ENCODE data around the gene ASB1. TPM values are rescaled to one million over a fixed set of nuclear protein-coding genes. Genes with fewer than 3 reads are reported as not detected.
A peak's percentile ranks its signal among the peaks of the same experiment; 100 is the strongest.

The ASB1 gene
- total RNA-seq, 2 experiments from 2014 or later = 32.1 to 34.3 TPM

DNA sequence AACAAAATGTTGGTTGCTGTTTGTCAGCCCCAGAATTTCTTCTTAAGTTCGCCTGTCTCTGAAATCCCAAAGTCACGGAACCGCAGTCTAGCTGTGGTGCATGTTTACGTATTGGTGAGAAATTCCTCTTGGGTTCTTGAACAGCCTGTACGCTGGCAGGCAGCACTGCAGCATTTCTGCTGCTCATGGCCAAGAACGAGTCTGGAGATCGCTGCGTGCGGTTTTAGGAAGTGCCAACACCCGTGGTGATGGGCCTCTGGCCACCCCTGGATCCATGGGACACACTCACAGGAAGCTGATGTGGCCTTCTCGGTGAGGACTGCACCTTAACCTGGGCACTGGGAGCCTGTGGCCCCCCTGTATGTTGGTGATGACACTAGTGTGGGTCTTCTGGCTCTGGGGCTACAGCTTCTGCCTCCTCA, 23.7 kb downstream of the ASB1 start:
- no peak for ATAC-seq (ENCODE audit: low read depth)
- DNase-seq = no peak
- H3K27me3 Mint-ChIP-seq = peaks cover 4% of the 10 kb centered on the region
- H3K36me3 Mint-ChIP-seq = peaks cover 38% of the 10 kb centered on the region
- H3K4me1 Mint-ChIP-seq = peaks cover 7% of the 10 kb centered on the region
- peaks cover 4% of the 10 kb centered on the region for H3K9me3 Mint-ChIP-seq
- POLR2A ChIA-PET = no interaction called here
- no peak overlapping the region for H3K27ac Mint-ChIP-seq
- H3K4me3 Mint-ChIP-seq = no peak overlapping the region

DNA sequence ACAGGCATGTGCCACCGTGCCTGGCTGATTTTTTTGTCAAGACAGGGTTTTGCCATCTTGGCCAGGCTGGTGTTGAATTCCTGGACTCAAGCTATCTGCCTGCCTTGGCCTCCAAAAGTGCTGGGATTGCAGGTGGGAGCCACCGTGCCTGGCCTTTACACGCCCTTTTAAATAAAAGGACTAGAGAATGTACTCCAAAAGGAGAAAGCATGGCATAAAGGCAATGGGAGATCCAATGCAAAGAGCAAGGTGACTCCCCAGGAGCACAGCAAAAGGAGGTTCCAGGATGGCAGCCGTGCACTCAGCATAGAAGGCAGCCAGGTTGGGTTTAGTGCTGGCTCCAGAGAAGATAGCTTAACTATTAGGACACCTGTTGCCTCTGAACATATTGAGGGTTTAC, 27.1 kb downstream of the ASB1 start:
- Mint-ChIP-seq H3K4me1 (no peaks in the 10 kb centered on the region), H3K27ac (no peak overlapping the region), H3K9me3 (peaks cover 15% of the 10 kb centered on the region), H3K36me3 (peaks cover 20% of the 10 kb centered on the region), H3K27me3 (peaks cover 4% of the 10 kb centered on the region), H3K4me3 (no peak overlapping the region)
- POLR2A ChIA-PET = no interaction called here
- DNase-seq = no peak
- no peak for ATAC-seq (ENCODE audit: low read depth)

DNA sequence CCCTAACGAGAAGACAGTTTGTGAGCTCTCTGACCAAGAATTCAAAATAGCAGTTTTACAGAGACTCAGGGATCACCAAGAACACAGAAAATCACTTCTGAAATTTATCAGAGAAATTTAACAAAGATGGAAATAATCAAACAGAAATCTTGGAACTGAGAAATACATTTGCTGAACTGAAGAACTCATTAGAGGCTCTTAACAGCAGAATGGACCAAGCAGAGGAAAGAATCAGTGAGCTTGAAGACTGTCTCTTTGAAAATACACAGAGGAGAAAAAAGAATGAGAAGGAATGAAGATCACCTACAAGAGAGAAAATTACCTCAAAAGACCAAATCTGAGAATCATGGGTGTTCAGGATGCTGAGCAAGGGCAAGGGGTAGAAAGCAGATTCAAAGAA, 29.7 kb downstream of the ASB1 start:
- H3K27ac Mint-ChIP-seq = no peak overlapping the region
- no peak for ATAC-seq (ENCODE audit: low read depth)
- peaks cover 11% of the 10 kb centered on the region for H3K36me3 Mint-ChIP-seq
- peaks cover 4% of the 10 kb centered on the region for H3K27me3 Mint-ChIP-seq
- POLR2A ChIA-PET = no interaction called here
- no peak for DNase-seq
- H3K4me1 Mint-ChIP-seq = no peaks in the 10 kb centered on the region
- no peak overlapping the region for H3K4me3 Mint-ChIP-seq
- peaks cover 15% of the 10 kb centered on the region for H3K9me3 Mint-ChIP-seq

DNA sequence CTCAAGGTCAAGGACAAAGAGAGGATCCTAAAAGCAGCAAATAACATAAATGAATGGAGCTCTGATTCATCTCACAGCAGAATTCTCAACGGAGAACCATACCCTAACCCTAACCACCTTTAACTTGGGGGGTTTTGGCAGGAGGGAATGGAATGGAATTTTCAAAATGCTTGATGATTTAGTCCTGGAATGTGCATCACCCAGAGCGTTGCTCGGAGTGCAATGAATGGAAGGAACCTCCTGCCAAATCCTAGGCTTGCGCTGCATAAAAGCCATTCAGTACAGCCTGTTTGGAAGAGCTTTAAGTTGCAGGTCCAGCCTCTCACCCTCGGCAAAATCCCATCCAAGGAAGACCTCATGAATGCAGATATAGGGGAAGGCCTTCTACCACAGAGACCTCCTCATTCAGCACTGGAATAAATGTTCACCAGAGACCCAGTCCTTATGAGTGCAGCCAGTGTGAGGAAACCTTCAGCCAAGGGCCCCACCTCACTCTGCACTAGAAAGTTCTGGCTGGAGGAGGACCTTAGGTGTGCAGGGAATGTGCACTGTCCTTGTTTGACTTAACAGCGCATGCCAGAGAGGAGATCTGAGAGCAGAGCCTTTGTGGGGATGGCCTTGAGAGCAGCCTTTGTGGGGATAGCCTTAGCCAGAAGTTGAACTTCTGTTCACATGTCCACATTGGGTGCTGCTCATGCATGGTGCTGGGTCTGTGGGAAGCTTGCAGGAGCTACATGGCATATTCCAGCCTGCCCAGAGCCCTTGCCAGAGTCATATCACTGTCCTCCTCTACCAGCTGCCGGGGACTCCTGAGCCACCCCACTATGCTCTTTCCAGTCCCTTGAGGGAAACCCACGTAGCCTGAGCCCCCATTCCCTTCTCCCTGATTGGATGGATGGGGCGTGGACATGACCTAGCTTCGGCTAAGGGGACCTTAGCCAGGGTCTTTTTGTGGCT, 30.5 kb downstream of the ASB1 start:
- H3K4me3 Mint-ChIP-seq = no peak overlapping the region
- no peaks in the 10 kb centered on the region for H3K4me1 Mint-ChIP-seq
- peaks cover 15% of the 10 kb centered on the region for H3K9me3 Mint-ChIP-seq
- H3K27me3 Mint-ChIP-seq = peaks cover 4% of the 10 kb centered on the region
- DNase-seq (no peak), ATAC-seq (ENCODE audit: low read depth) (no peak)
- POLR2A ChIA-PET = no interaction called here
- H3K36me3 Mint-ChIP-seq = peaks cover 5% of the 10 kb centered on the region
- H3K27ac Mint-ChIP-seq = no peak overlapping the region

DNA sequence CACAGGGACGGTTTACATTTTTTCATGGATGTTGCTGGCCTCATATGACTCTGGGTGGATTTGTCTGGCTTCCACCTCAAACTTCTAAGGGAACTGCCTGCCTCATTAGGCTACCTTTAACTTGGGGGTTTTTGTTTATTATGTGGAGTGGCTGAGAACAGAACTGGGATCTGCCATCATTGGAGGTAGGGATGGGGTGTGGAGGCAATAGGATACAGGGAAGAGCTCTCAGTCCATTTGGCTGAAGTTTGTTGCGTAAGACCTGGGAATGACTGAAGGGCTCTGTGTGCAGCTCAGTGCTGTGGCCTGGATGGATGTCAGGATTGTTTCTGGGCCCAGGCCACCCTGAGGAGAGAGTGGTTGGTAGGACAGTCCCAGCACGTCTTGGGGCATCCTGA, 31.2 kb downstream of the ASB1 start:
- ATAC-seq (ENCODE audit: low read depth) = no peak
- Mint-ChIP-seq H3K27ac (no peak overlapping the region), H3K4me3 (no peak overlapping the region), H3K36me3 (no peaks in the 10 kb centered on the region), H3K27me3 (peaks cover 4% of the 10 kb centered on the region), H3K9me3 (peaks cover 15% of the 10 kb centered on the region), H3K4me1 (peaks cover under 1% of the 10 kb centered on the region)
- POLR2A ChIA-PET = no interaction called here
- no peak for DNase-seq

DNA sequence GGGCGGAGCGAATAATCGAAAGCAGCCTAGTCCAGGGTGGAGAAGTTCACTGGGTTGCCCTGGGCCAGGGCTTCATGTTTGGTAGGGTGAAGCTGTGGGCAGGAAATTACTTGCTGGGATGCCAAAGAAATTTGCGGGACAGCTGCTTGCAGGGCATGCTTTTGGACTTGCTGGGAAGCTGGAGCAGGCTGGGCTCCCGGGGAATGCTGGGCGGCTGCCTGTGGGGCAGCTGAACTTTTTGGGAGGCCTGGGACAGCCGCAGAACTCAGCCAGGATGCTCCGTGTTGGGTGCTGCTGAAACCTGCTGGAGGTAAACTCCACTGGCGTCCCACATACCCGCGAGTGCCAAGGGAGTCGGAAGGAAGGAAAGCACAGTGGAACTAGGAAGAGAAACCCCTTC, 31.9 kb downstream of the ASB1 start:
- Mint-ChIP-seq H3K36me3 (no peaks in the 10 kb centered on the region), H3K4me1 (peaks cover 5% of the 10 kb centered on the region), H3K4me3 (no peak overlapping the region), H3K27me3 (peaks cover 4% of the 10 kb centered on the region), H3K9me3 (peaks cover 15% of the 10 kb centered on the region), H3K27ac (no peak overlapping the region)
- ATAC-seq (ENCODE audit: low read depth) = no peak
- POLR2A ChIA-PET = no interaction called here
- no peak for DNase-seq

DNA sequence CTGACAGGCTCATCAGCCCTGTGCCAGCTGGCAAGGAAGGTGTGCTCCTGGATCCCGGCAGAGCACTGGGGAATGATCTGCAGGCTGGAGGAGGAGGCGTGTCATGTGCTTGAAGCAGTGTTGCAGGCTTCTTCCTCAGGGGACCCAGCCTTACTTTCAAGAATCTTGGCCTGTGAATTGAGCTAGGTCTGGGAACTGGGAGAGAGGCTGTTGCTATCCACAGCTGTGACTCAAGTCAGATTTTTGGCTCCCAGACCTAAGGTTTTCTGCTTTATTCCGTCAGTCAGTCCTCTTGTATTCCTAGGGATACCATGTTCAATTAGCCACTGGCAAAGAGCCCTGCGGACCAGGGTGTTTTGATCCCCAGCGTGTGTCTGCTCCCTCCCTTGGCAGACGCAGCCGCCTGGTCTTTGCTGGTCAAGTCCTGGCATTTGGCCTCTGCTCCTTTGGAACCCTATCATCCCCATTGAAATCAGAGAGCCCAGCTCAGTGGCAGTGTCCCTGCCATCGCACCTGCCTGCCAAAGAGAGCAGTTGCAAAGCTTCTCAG, 32.4 kb downstream of the ASB1 start:
- Mint-ChIP-seq H3K4me1 (peaks cover 5% of the 10 kb centered on the region), H3K27me3 (peaks cover 6% of the 10 kb centered on the region), H3K36me3 (no peaks in the 10 kb centered on the region), H3K27ac (no peak overlapping the region), H3K4me3 (no peak overlapping the region), H3K9me3 (peaks cover 15% of the 10 kb centered on the region)
- POLR2A ChIA-PET = no interaction called here
- DNase-seq (no peak), ATAC-seq (ENCODE audit: low read depth) (no peak)

DNA sequence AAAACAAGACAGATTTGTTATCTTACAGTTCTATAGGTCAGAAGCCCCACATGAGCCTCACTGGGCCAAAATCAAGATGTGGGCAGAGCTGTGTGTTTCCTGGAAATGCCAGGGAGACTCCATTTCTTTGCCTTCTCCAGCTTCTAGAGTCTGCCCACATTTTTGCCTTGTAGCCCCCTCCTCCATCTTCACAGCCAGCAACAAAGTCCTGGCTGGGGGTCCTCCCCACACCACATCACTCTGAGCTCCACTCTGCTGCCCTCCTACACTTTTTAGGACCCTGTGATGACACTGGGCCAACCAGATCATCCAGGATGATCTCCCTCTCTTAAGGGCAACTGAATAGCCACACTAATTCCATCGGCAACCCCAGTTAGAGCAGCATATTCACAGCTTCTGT, 34.3 kb downstream of the ASB1 start:
- POLR2A ChIA-PET = interaction anchor here (1.5 kb wide), 1 partner anchor 90 kb away, joined by 5 read pairs; no protein-coding TSS in a partner anchor
- H3K27me3 Mint-ChIP-seq = peaks cover 2% of the 10 kb centered on the region
- H3K27ac Mint-ChIP-seq = no peak overlapping the region
- peaks cover 9% of the 10 kb centered on the region for H3K9me3 Mint-ChIP-seq
- H3K36me3 Mint-ChIP-seq = no peaks in the 10 kb centered on the region
- no peak for DNase-seq
- ATAC-seq (ENCODE audit: low read depth) = no peak
- H3K4me3 Mint-ChIP-seq = no peak overlapping the region
- H3K4me1 Mint-ChIP-seq = peaks cover 5% of the 10 kb centered on the region

DNA sequence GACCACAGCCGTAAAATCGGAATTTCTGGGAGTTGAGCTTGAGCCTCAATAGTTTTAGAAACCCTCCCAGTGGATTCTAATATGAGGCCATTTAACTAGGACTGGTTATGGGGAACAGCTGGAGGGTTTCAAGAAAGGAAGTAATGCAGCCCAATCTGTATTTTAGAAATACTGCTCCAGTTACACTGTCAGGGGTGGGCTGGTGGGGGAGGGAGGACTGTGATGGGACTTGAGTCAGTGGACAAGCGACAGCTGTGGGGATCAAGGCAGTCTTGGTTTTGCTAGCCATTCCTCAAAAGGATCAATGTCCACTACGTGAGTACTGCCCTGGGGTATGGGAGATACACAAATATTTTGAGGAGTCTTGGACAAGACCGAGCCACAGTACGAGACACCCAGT, 34.8 kb downstream of the ASB1 start:
- Mint-ChIP-seq H3K27ac (no peak overlapping the region), H3K9me3 (peaks cover 6% of the 10 kb centered on the region), H3K27me3 (peaks cover 2% of the 10 kb centered on the region), H3K36me3 (no peaks in the 10 kb centered on the region), H3K4me3 (no peak overlapping the region), H3K4me1 (peaks cover 5% of the 10 kb centered on the region)
- POLR2A ChIA-PET = interaction anchor here (0.7 to 1.5 kb wide), 2 partner anchors 90 to 96 kb away, joined by 3 to 5 read pairs; no protein-coding TSS in a partner anchor
- ATAC-seq (ENCODE audit: low read depth) (no peak), DNase-seq (no peak)

DNA sequence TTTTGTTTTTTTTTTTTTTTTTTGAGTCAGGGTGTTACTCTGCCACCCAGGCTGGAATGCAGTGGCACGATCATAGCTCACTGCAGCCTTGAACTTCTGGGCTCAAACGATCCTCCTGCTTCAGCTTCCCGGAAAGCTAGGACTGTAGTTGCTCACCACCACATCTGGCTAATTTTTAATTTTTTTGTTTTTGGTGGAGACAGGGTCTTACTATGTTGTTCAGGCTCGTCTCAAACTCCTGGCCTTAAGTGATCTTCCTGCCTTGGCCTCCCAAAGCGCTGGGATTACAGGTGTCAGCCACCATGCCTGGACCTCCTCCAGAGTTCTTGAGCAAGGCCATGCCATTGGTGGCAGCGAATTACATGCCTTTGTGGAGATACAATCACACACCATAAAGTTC, 35.2 kb downstream of the ASB1 start:
- DNase-seq = no peak
- H3K4me3 Mint-ChIP-seq = no peak overlapping the region
- peaks cover 5% of the 10 kb centered on the region for H3K4me1 Mint-ChIP-seq
- H3K36me3 Mint-ChIP-seq = no peaks in the 10 kb centered on the region
- no peak overlapping the region for H3K27ac Mint-ChIP-seq
- H3K27me3 Mint-ChIP-seq = peaks cover 2% of the 10 kb centered on the region
- H3K9me3 Mint-ChIP-seq = peaks cover 2% of the 10 kb centered on the region
- POLR2A ChIA-PET = interaction anchor here (0.7 to 1.5 kb wide), 2 partner anchors 91 to 97 kb away, joined by 3 to 5 read pairs; no protein-coding TSS in a partner anchor
- no peak for ATAC-seq (ENCODE audit: low read depth)

DNA sequence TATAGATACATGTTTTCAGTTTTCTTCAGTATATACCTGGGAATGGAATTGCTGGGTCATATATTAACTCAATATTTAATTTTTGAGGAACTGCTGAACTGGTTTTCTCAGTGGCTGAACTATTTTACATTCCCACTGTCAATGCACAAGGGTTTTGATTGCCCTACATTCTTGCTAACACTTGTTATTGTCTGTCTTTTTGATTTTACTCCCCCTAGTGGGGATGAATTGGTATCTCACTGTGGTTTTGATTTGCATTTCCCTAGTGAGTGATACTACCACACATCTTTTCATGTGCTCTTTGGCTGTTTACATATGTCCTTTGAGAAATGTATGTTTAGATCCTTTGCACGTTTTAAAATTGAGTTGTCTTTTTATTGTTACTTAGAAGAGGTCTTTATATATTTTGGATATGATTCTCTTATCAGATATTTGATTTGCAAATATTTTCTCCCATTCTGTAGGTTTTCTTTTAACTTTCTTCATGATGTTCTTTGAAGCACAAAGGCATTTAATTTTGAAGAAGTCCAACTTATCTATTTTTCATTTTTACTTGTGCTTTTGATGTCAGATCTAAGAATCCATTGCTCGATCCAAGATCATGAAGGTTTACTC, 36.2 kb downstream of the ASB1 start:
- Mint-ChIP-seq H3K27ac (no peak overlapping the region), H3K36me3 (no peaks in the 10 kb centered on the region), H3K4me3 (no peak overlapping the region), H3K9me3 (peaks cover 1% of the 10 kb centered on the region), H3K4me1 (peaks cover 5% of the 10 kb centered on the region), H3K27me3 (peaks cover 2% of the 10 kb centered on the region)
- ATAC-seq (ENCODE audit: low read depth) (peak; percentile 89), DNase-seq (no peak)
- POLR2A ChIA-PET = no interaction called here

DNA sequence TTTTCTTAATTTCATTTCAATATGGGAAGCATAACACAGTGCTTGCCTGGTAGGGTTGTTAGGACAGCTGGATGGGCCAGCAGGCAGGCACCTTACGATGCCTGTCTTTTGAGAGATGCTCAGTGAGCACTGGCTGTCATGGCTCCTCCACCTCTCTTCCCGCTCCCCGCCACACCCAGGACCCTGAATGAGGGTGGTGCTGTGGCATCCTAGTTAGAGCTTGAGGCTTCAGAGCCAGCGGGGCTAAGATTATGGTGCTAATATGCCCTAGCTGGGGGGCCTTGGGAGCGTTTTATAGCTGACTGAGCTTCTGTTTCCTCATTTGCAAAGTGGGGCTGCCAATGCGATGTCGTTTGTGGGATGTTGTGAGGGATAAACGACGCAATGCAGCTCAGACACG, 37.7 kb downstream of the ASB1 start:
- POLR2A ChIA-PET = no interaction called here
- no peak for ATAC-seq (ENCODE audit: low read depth)

DNA sequence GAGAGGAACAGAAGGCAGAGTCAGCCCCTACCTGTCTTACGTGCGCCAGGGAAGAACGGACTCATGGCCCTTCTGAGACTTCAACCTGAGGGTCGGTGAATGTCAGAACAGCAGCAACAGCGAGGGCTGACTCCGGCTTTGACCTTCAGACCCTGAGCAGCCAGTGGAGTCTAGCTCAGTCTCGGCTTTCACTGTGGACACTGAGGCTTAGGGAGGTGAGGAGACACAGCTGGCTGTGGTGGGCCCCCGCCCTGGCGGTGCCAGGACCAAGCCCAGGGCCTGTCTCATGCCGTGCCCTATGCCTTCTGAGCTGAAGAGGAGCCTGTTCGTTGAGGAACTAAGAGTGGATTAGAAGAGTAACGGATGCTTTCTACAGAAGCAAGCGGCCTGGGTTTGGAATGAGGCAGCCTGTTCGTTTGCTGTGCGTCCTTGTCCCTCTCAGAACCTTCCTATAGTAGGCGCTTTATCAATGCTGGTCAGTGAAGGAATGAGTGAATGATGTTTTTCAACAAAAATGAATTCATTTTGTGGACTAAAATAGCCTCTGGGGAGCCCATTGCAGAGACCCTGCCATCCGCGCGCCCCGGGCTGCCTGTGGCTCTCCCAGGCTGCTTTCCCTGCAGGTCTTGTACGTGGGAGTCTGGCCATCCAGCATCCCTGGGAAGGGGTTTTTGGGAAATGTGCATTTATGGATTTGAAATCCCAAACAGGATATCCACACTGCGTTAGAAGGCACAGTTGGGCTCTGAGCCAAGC, 38.9 kb downstream of the ASB1 start:
- DNase-seq = no peak
- H3K4me3 Mint-ChIP-seq = no peak overlapping the region
- H3K27ac Mint-ChIP-seq = no peak overlapping the region
- peaks cover 5% of the 10 kb centered on the region for H3K4me1 Mint-ChIP-seq
- POLR2A ChIA-PET = no interaction called here
- peaks cover 13% of the 10 kb centered on the region for H3K9me3 Mint-ChIP-seq
- H3K27me3 Mint-ChIP-seq = peaks cover 7% of the 10 kb centered on the region
- ATAC-seq (ENCODE audit: low read depth) = no peak
- peaks cover 1% of the 10 kb centered on the region for H3K36me3 Mint-ChIP-seq

More for the DNA sequence above, 37.7 kb downstream of the ASB1 start:
- H3K27ac Mint-ChIP-seq = no peak overlapping the region
- H3K27me3 Mint-ChIP-seq = peaks cover 7% of the 10 kb centered on the region
- peaks cover 1% of the 10 kb centered on the region for H3K36me3 Mint-ChIP-seq
- peaks cover 6% of the 10 kb centered on the region for H3K9me3 Mint-ChIP-seq
- DNase-seq = no peak
- H3K4me3 Mint-ChIP-seq = no peak overlapping the region
- peaks cover 5% of the 10 kb centered on the region for H3K4me1 Mint-ChIP-seq

All from activated naive CD8-positive, alpha-beta T cell treated with anti-CD3 and anti-CD28 coated beads, Interleukin-2, amount 10 ng/mL, durations not matched to agents 7 days and 5 days (primary cell).